ENCODE measurements around the gene EIF4G1. TPM values are rescaled to one million over a fixed set of nuclear protein-coding genes. Genes with fewer than 3 reads are reported as not detected.

Gene EIF4G1
- total and polyA plus RNA-seq, 2 of the 8 experiments (the other 6 are each of a cell fraction or from before 2014, with no cell fraction given), result 318 to 473 TPM

DNA sequence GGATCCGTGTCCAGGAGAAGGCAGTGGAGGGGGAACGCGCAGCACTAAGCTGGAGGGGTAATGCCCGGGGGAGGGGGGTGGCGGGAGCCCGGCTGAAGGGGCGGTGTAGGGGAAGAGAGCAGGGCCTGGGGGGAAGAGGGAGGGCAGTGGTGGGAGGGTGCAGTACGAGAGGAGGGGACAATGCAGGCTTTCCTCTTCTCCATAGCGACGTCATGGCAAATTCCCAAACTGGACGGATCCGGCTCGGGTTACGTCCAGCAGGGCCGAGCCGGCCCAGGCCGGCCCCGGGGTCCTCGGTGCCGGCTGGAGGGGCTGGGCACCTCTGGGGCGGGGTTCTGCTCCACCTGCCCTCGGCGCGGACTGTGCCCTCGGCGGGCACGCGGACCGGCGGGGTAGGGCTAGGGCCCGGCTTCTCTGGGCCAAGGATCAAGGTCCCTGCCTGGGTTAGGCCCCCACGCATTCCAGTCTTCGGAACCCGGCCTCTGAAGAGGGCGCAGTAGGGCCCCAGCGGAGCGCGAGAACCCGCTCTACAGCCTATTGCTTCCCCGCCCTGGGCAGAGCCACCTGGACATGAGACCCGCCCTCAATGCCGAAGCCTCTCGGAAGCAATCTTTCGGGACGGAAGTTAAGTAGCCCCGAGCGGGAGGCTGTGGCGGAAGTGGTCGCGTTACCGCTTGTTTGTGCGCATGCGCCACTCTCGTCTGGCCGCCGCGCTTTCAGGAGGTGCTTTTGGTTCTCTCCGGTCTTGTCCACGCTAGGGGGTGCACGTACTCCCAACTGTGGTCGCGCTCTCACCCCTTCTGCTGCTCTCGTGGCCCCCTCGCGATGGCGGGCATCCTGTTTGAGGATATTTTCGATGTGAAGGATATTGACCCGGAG, 48.5 kb downstream of the EIF4G1 start (continued):
- TF ChIP-seq EGR1 (IDR thresholded peaks at IDR 0.05; ENCODE audit: borderline replicate concordance, low read depth, low read length) (0 out of 2 replicates have a peak, but pooled peaks have one; percentile 51), FOSL1 (IDR thresholded peaks at IDR 0.05; ENCODE audit: insufficient read depth, low read depth, low read length) (no peak), GTF2F1 (IDR thresholded peaks at IDR 0.05; ENCODE audit: borderline replicate concordance, low read depth, low read length) (no peak), SUZ12 (IDR thresholded peaks at IDR 0.05; ENCODE audit: low read length) (no peak)

Data from H1 (cell line).